ENCODE measurements around the gene SUMF1.

DNA sequence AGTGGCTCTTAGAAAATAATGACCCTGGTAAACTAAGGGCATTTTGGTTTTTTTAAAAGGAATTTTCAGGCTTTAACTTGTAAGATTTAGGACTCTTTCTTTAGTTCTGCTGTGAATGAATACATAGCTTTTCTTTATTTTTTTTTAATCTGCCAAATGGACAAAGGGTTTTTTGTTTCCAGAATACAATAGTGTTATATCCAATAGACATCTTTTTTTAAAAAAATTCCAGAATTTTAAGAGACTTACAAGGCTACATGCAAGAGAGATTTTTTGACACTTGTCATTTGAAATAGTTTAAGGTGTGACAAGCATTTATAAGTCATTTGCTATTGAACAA lies 125.8 kb downstream of the SUMF1 start:
- TF ChIP-seq, protein P1, sequence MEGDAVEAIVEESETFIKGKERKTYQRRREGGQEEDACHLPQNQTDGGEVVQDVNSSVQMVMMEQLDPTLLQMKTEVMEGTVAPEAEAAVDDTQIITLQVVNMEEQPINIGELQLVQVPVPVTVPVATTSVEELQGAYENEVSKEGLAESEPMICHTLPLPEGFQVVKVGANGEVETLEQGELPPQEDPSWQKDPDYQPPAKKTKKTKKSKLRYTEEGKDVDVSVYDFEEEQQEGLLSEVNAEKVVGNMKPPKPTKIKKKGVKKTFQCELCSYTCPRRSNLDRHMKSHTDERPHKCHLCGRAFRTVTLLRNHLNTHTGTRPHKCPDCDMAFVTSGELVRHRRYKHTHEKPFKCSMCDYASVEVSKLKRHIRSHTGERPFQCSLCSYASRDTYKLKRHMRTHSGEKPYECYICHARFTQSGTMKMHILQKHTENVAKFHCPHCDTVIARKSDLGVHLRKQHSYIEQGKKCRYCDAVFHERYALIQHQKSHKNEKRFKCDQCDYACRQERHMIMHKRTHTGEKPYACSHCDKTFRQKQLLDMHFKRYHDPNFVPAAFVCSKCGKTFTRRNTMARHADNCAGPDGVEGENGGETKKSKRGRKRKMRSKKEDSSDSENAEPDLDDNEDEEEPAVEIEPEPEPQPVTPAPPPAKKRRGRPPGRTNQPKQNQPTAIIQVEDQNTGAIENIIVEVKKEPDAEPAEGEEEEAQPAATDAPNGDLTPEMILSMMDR (IDR thresholded peaks at IDR 0.05) = no peak
- TF ChIP-seq POLR2A (IDR thresholded peaks at IDR 0.05) = no peak

Data from uterus (tissue), 2 donors.